Mucosa of descending colon (tissue), 3 donors: ENCODE measurements around the gene TECPR1. TPM values are rescaled to one million over a fixed set of nuclear protein-coding genes. Genes with fewer than 3 reads are reported as not detected.
A peak's percentile ranks its signal among the peaks of the same experiment; 100 is the strongest.

Source experiments
- ATAC-seq: fragments of 200-7000 bp; cut with Tn5 transposase; one replicate; pipeline ENCODE4 v1.9.1; 2020; ENCODE audit warnings: mild to moderate bottlenecking, moderate library complexity
- DNase-seq, 3 donors: peaks; one replicate each; pipeline ENCODE4 v3.0.0-alpha.2; 2020
- H3K36me3 ChIP-seq: fragments of 200-600 bp; one replicate; pipeline ENCODE4 v1.8.0; 2021; ENCODE audit warnings: low read depth, mild to moderate bottlenecking
- H3K4me1 ChIP-seq: fragments of 200-600 bp; one replicate; pipeline ENCODE4 v1.8.0; 2021; ENCODE audit warnings: low read depth, mild to moderate bottlenecking
- H3K4me3 ChIP-seq: fragments of 200-600 bp; one replicate; pipeline ENCODE4 v1.8.0; 2021; ENCODE audit warnings: mild to moderate bottlenecking
- H3K9me3 ChIP-seq: fragments of 200-600 bp; one replicate; pipeline ENCODE4 v1.8.0; 2021; ENCODE audit warnings: mild to moderate bottlenecking
- intact Hi-C, 2 donors: fragments of 100-400 bp; cut with DNase I in 1 of 2; cut with micrococcal nuclease in 1 of 2; formaldehyde crosslinking; loops; one replicate each; pipeline versions ENCODE4 v1.11.0 to v1.11.1; 2022; cut with DNase I, micrococcal nuclease
- total RNA-seq, 3 donors: library from RNA; stranded (reverse); fragmentation: NEBNext Ultra II Directional in 2 of 3; extraction: Animal tissue kit (Norgen Biotek cat#: 25700) in 2 of 3; gene quantifications; one replicate each; pipeline versions ENCODE4 v1.2.1 to v1.2.4, GENCODE V29; 2021 to 2023
- TF ChIP-seq, protein P1 (sequence below): fragments of 200-600 bp; IDR thresholded peaks from one replicate; pipeline ENCODE4 v1.8.0; 2022; ENCODE audit warnings: antibody characterized with exemption, mild to moderate bottlenecking
- donor health status: DM: no; HTN: no; CAD: no; lungs with moderate emphysema.
- donor health status: DM: no; HTN: no; CAD: no.
- donor health status: DM: no; HTN: yes; CAD: no.

Gene TECPR1
- total RNA-seq, 3 donors from 2014 or later = 37.0 to 50.5 (median 45.5) TPM

DNA sequence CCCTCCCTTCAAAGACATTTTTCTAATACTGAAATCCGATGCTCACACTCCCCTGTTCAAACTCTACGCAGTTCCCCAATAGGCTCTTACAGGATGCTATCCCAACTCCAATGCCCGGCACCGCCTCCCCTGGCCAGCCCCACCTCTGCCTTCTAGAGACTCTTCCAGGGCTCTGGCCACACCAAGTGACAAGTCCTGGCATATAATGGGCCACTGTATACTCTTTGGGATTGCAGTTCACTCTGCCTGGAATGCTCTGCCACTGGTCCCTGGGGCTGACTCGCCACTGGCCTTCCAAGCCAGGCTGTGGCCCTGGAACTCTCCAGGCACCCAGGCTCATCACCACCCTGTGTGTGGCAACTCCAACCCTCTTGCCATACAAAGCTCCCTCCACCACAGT lies 26.4 kb upstream of the TECPR1 start:
- TF ChIP-seq, protein P1, sequence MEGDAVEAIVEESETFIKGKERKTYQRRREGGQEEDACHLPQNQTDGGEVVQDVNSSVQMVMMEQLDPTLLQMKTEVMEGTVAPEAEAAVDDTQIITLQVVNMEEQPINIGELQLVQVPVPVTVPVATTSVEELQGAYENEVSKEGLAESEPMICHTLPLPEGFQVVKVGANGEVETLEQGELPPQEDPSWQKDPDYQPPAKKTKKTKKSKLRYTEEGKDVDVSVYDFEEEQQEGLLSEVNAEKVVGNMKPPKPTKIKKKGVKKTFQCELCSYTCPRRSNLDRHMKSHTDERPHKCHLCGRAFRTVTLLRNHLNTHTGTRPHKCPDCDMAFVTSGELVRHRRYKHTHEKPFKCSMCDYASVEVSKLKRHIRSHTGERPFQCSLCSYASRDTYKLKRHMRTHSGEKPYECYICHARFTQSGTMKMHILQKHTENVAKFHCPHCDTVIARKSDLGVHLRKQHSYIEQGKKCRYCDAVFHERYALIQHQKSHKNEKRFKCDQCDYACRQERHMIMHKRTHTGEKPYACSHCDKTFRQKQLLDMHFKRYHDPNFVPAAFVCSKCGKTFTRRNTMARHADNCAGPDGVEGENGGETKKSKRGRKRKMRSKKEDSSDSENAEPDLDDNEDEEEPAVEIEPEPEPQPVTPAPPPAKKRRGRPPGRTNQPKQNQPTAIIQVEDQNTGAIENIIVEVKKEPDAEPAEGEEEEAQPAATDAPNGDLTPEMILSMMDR = no peak
- ATAC-seq (no peak), DNase-seq (no peak)
- intact Hi-C loops = no loop called here
- H3K4me1 ChIP-seq = peaks cover 27% of the 10 kb centered on the region
- H3K4me3 ChIP-seq = no peak overlapping the region
- no peaks in the 10 kb centered on the region for H3K36me3 ChIP-seq
- H3K9me3 ChIP-seq = no peaks in the 10 kb centered on the region

DNA sequence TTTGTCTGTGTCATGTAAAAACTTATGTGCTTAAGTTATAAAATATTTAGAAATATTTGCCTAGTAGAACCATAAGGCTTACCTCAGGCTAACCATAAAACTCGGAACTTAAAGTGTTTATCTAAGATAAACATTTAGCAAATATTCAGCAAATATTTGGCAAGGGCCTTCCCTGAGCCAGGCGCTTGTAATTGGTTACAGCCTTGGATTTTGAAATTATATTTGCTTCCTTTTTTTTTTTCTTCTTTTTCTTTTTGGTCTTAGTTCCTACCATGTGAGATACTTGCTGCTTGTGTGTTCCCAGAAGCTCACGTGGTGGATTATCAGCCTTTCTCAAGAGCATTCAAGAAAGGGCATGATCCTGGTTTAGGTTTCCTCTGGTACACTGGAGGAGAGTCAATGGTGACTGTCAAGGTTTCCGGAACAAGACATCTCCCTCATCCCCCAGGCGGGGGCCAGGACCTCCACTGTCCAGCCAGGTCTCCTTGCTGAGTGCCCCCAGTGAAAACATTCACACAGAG lies 24.3 kb upstream of the TECPR1 start:
- H3K9me3 ChIP-seq = no peaks in the 10 kb centered on the region
- intact Hi-C loops = no loop called here
- TF ChIP-seq, protein P1 = no peak
- no peak overlapping the region for H3K4me3 ChIP-seq
- DNase-seq (peak in 1 of 3 donors; percentile 48), ATAC-seq (peak; percentile 59)
- H3K4me1 ChIP-seq = peaks cover 17% of the 10 kb centered on the region
- no peaks in the 10 kb centered on the region for H3K36me3 ChIP-seq

DNA sequence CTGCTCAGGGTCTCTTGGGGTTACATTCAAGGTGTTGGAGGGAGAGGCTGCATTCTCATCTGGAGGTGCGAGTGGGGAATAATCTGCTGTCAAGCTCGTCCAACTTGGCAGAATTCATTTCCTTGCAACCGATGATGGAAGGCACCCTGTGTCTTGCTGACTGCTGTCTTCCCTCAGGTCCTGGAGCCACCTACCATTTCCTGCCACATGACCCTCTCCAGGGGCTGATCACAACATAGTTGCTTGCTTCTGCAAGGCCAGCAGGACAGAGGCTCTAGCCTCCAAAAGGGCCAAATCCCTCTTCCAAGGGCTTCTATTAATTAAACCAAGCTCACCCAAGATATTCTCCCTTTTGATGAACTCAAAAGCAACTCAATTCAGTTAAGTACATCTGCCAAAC lies 15.3 kb upstream of the TECPR1 start:
- DNase-seq = no peak
- intact Hi-C loops = no loop called here
- no peaks in the 10 kb centered on the region for H3K36me3 ChIP-seq
- no peak for ATAC-seq
- H3K4me1 ChIP-seq = no peaks in the 10 kb centered on the region
- H3K4me3 ChIP-seq = no peak overlapping the region
- H3K9me3 ChIP-seq = no peaks in the 10 kb centered on the region
- TF ChIP-seq, protein P1 = no peak

DNA sequence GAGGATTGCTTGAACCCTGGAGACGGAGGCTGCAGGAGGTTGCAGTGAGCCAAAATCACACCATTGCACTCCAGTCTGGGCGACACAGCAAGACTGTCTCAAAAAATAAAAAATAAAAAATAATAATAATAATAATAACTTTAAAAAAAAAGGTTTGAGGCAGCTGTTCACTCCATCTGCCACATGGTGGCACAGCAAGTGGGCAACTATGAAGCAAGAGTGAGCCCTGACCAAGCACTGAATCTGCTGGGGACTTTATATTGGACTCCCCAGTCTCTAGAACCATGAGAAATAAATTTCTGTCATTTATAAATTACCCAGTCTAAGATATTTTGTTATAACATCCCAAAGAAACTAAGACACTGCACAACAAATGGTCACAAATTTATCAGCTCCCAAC lies 14.8 kb upstream of the TECPR1 start:
- H3K4me1 ChIP-seq = no peaks in the 10 kb centered on the region
- DNase-seq (no peak), ATAC-seq (peak; percentile 55)
- TF ChIP-seq, protein P1 = peak; percentile 13
- H3K4me3 ChIP-seq = no peak overlapping the region
- H3K36me3 ChIP-seq = no peaks in the 10 kb centered on the region
- no peaks in the 10 kb centered on the region for H3K9me3 ChIP-seq
- intact Hi-C loops = no loop called here

DNA sequence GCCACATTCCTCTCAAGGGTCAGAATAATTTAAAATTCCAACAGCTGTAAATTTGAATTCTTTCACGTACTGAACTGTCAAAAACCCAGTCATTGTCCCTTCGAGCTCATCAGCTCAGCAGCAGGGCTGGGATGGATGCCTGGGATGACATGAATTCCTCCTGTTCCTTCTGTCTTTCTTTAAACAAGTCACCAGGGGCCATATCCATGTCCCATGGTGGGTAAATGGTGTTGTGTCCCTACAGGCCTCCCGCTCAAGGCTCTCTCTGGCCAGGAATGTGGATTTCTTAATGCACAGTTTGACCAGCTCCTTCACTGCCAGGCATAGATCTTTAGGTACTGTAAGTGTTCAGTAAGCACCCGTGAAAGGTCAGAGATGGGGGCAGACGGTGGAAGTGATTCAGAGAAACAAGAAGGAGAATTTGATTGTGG lies 13.8 kb upstream of the TECPR1 start:
- intact Hi-C loops = no loop called here
- DNase-seq = no peak
- Histone ChIP-seq H3K4me1 (no peaks in the 10 kb centered on the region), H3K4me3 (no peak overlapping the region), H3K9me3 (no peaks in the 10 kb centered on the region), H3K36me3 (no peaks in the 10 kb centered on the region)
- no peak for ATAC-seq
- TF ChIP-seq, protein P1 = no peak

DNA sequence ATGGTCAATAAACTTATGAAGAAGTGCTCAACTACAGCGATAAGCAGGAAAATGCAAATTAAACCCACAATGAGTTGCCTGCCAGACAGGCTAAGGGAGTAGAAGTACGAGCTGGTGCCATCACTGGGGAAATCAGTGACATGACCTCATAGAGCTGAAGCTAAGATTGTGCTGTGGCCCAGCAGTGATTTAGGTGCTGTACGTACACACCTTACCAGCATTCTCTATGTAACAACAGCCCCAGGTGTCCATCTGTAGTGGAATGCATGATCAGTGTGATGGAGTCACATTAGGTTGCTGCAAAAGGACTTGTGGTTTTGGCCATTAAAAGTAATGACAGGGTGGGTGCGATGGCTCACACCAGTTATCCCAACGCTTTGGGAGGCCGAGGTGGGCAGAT lies 5.7 kb upstream of the TECPR1 start:
- ATAC-seq (no peak), DNase-seq (no peak)
- Histone ChIP-seq H3K9me3 (no peaks in the 10 kb centered on the region), H3K4me1 (peaks cover 8% of the 10 kb centered on the region), H3K36me3 (no peaks in the 10 kb centered on the region), H3K4me3 (no peak overlapping the region)
- intact Hi-C loops = no loop called here
- TF ChIP-seq, protein P1 = no peak
